H1 (cell line): Measurements from ENCODE around the gene WDR91. TPM values are rescaled to one million over a fixed set of nuclear protein-coding genes. Genes with fewer than 3 reads are reported as not detected.

Source experiments
- CTCF ChIA-PET: fragments of 300-600 bp; sonication (Branson Sonifier 250); formaldehyde crosslinking; loops from one replicate; lab custom pipeline; 2021; ENCODE audit not compliant: partially characterized antibody; lab: Charles Lee
- POLR2A ChIA-PET: fragments of 300-600 bp; sonication (Branson Sonifier 250); formaldehyde crosslinking; loops from one replicate; lab custom pipeline; 2021; ENCODE audit warnings: inconsistent platforms; ENCODE audit not compliant: partially characterized antibody; lab: Charles Lee
- DNase-seq, 2 experiments: peaks; one replicate each; pipeline versions ENCODE4 v3.0.0 to v3.0.0-alpha.2; 2010 to 2022; ENCODE audit warnings: low spot score in 2 of 2, low read depth in 1 of 2, mixed read lengths in 1 of 2
- FAIRE-seq: peaks from 2 replicates; lab custom pipeline; 2011; peaks lifted over from hg19 to GRCh38; lab: Jason Lieb, UNC
- H2AFZ ChIP-seq: 2 replicates; pipeline ENCODE4 v1.8.1; 2012; ENCODE audit warnings: low read length, inconsistent platforms
- H2AK5ac ChIP-seq: 2 replicates; pipeline ENCODE4 v1.6.1; 2013; ENCODE audit warnings: low read depth, low read length
- H2BK120ac ChIP-seq: replicated peaks from 2 replicates; pipeline ENCODE3; 2013; ENCODE audit warnings: low read depth, low read length, inconsistent platforms
- H2BK12ac ChIP-seq: 2 replicates; pipeline ENCODE4 v1.6.1; 2013; ENCODE audit warnings: low read depth, low read length
- H2BK15ac ChIP-seq: 2 replicates; pipeline ENCODE4 v1.6.1; 2013; ENCODE audit warnings: low read length
- H2BK20ac ChIP-seq: 2 replicates; pipeline ENCODE4 v1.6.1; 2013; ENCODE audit warnings: low read length
- H2BK5ac ChIP-seq: 2 replicates; pipeline ENCODE4 v1.6.1; 2013; ENCODE audit warnings: low read depth, low read length
- H3K14ac ChIP-seq: 2 replicates; pipeline ENCODE4 v1.6.1; 2013; ENCODE audit warnings: inconsistent platforms; ENCODE audit not compliant: insufficient read length
- H3K18ac ChIP-seq: 2 replicates; pipeline ENCODE4 v1.6.1; 2013; ENCODE audit warnings: low read length; ENCODE audit errors: extremely low read depth
- H3K23ac ChIP-seq: 2 replicates; pipeline ENCODE4 v1.6.1; 2013; ENCODE audit warnings: inconsistent platforms; ENCODE audit not compliant: insufficient read length
- H3K23me2 ChIP-seq: 2 replicates; pipeline ENCODE4 v1.6.1; 2013; ENCODE audit warnings: low read depth, low read length
- H3K27ac ChIP-seq: 2 replicates; pipeline ENCODE4 v1.6.1; 2011; ENCODE audit warnings: low read depth, low read length, inconsistent platforms
- H3K27me3 ChIP-seq, 4 experiments: replicated peaks in 1 of 4; 1 replicate in 1 of 4; 2 replicates in 3 of 4; pipeline versions ENCODE4 v1.6.1 to v1.8.1; 2011 to 2013; ENCODE audit warnings: low read length in 3 of 4, mild to moderate bottlenecking in 3 of 4, inconsistent platforms in 2 of 4, mixed read lengths in 2 of 4, moderate library complexity in 1 of 4; ENCODE audit not compliant: control insufficient read depth in 3 of 4, insufficient read depth in 3 of 4; ENCODE audit errors: extremely low read depth in 1 of 4
- H3K36me3 ChIP-seq, 4 experiments: 2 replicates each; pipeline versions ENCODE4 v1.6.1 to v1.8.1; 2011 to 2013; ENCODE audit warnings: mild to moderate bottlenecking in 4 of 4, low read length in 3 of 4, moderate library complexity in 2 of 4, control low read depth in 1 of 4, inconsistent platforms in 1 of 4; ENCODE audit not compliant: insufficient read depth in 4 of 4, control insufficient read depth in 2 of 4
- H3K4ac ChIP-seq: replicated peaks from 2 replicates; pipeline ENCODE3; 2013; ENCODE audit warnings: low read length, low read depth, mixed read lengths, inconsistent platforms; ENCODE audit not compliant: insufficient read length
- H3K4me1 ChIP-seq, 4 experiments: replicated peaks in 1 of 4; 1 replicate in 1 of 4; 2 replicates in 3 of 4; pipeline versions ENCODE4 v1.6.1 to v1.8.1; 2011 to 2013; ENCODE audit warnings: low read length in 3 of 4, inconsistent platforms in 2 of 4, mixed read lengths in 1 of 4; ENCODE audit not compliant: insufficient read depth in 4 of 4, control insufficient read depth in 3 of 4
- H3K4me2 ChIP-seq, 2 experiments: 2 replicates each; pipeline versions ENCODE4 v1.6.1 to v1.8.1; 2011 to 2013; ENCODE audit warnings: low read depth in 2 of 2, low read length in 2 of 2, control low read depth in 1 of 2, inconsistent platforms in 1 of 2, mild to moderate bottlenecking in 1 of 2; ENCODE audit not compliant: insufficient read depth in 1 of 2
- H3K4me3 ChIP-seq, 4 experiments: fragments of 200-600, 300-600 bp in 1 of 4; sonication (generic), shearing (Covaris generic), sonication (Bioruptor Twin) in 1 of 4; 2 replicates each; pipeline versions ENCODE4 v1.5.1 to v1.8.1; 2011 to 2016; ENCODE audit warnings: low read length in 4 of 4, low read depth in 3 of 4, control low read depth in 2 of 4, inconsistent platforms in 2 of 4, mild to moderate bottlenecking in 2 of 4, mixed read lengths in 1 of 4, moderate library complexity in 1 of 4; ENCODE audit not compliant: insufficient read depth in 2 of 4; ENCODE audit errors: extremely low read depth in 1 of 4
- H3K56ac ChIP-seq: replicated peaks from 2 replicates; pipeline ENCODE3; 2013; ENCODE audit warnings: low read depth, mild to moderate bottlenecking, mixed read lengths, low read length, inconsistent platforms; ENCODE audit not compliant: insufficient read length
- H3K79me1 ChIP-seq: 2 replicates; pipeline ENCODE4 v1.6.1; 2013; ENCODE audit warnings: low read depth, low read length, control low read depth
- H3K79me2 ChIP-seq, 2 experiments: 2 replicates each; pipeline versions ENCODE4 v1.6.1 to v1.8.1; 2012 to 2013; ENCODE audit warnings: low read length in 2 of 2, mild to moderate bottlenecking in 2 of 2, inconsistent platforms in 1 of 2; ENCODE audit not compliant: insufficient read depth in 2 of 2, control insufficient read depth in 1 of 2
- H3K9ac ChIP-seq, 4 experiments: replicated peaks in 1 of 4; 1 replicate in 1 of 4; 2 replicates in 3 of 4; pipeline versions ENCODE4 v1.6.1 to v1.8.1; 2011 to 2013; ENCODE audit warnings: low read depth in 3 of 4, low read length in 3 of 4, control low read depth in 2 of 4, mild to moderate bottlenecking in 2 of 4, moderate library complexity in 2 of 4, inconsistent platforms in 1 of 4; ENCODE audit errors: extremely low read depth in 1 of 4
- H3K9me3 ChIP-seq, 2 experiments: 2 replicates each; pipeline versions ENCODE4 v1.6.1 to v1.8.1; 2012 to 2013; ENCODE audit warnings: mild to moderate bottlenecking in 2 of 2, moderate library complexity in 2 of 2, control low read depth in 1 of 2, inconsistent platforms in 1 of 2, low read depth in 1 of 2, low read length in 1 of 2, mixed read lengths in 1 of 2; ENCODE audit not compliant: insufficient read depth in 2 of 2
- H4K20me1 ChIP-seq, 2 experiments: replicated peaks in 1 of 2; 2 replicates each; pipeline versions ENCODE3 to v1.8.1; 2011 to 2013; ENCODE audit warnings: inconsistent platforms in 2 of 2, low read length in 2 of 2, mild to moderate bottlenecking in 1 of 2; ENCODE audit not compliant: insufficient read depth in 2 of 2, control insufficient read depth in 1 of 2
- H4K5ac ChIP-seq: 2 replicates; pipeline ENCODE4 v1.6.1; 2013; ENCODE audit warnings: low read length, low read depth, mixed read lengths, inconsistent platforms; ENCODE audit not compliant: insufficient read length
- H4K8ac ChIP-seq: 2 replicates; pipeline ENCODE4 v1.8.0; 2013; ENCODE audit warnings: mild to moderate bottlenecking, moderate library complexity, low read length, inconsistent platforms; ENCODE audit not compliant: insufficient read depth; ENCODE audit errors: extremely low read depth
- H4K91ac ChIP-seq: replicated peaks from 2 replicates; pipeline ENCODE3; 2013; ENCODE audit warnings: low read length, mixed read lengths, inconsistent platforms; ENCODE audit not compliant: insufficient read length
- ATF2 ChIP-seq: IDR thresholded peaks from 2 replicates; pipeline ENCODE4 v1.6.1; 2012; ENCODE audit warnings: low read length, inconsistent platforms
- CBX8 ChIP-seq: fragments of 300-800, 300-1000 bp; sonication (generic); IDR thresholded peaks from 2 replicates; pipeline ENCODE4 v1.7.1; 2016; ENCODE audit warnings: low read depth, low read length, borderline replicate concordance
- CEBPB ChIP-seq: IDR thresholded peaks from 2 replicates; pipeline ENCODE4 v1.6.1; 2012; ENCODE audit warnings: low read depth, low read length
- CTBP2 ChIP-seq: IDR thresholded peaks from 2 replicates; pipeline ENCODE4 v1.7.0; 2011; ENCODE audit warnings: borderline replicate concordance, mild to moderate bottlenecking, moderate library complexity, mixed read lengths, low read length; ENCODE audit not compliant: insufficient read depth, insufficient read length
- CTCF ChIP-seq, 3 experiments: IDR thresholded peaks; 1 replicate in 2 of 3; 2 replicates in 1 of 3; pipeline versions ENCODE4 v1.5.1 to v1.6.1; 2011; ENCODE audit warnings: low read length in 3 of 3, mild to moderate bottlenecking in 3 of 3, inconsistent platforms in 2 of 3, low read depth in 1 of 3, moderate library complexity in 1 of 3; ENCODE audit not compliant: insufficient read depth in 1 of 3; ENCODE audit errors: control extremely low read depth in 1 of 3
- GTF2F1 ChIP-seq: IDR thresholded peaks from 2 replicates; pipeline ENCODE4 v1.6.1; 2012; ENCODE audit warnings: low read depth, low read length, improper control_type of control experiment, borderline replicate concordance
- SIX5 ChIP-seq: IDR thresholded peaks from 2 replicates; pipeline ENCODE4 v1.6.1; 2011; ENCODE audit warnings: mild to moderate bottlenecking, low read depth, low read length
- TBP ChIP-seq: IDR thresholded peaks from 2 replicates; pipeline ENCODE4 v1.6.1; 2011; ENCODE audit warnings: low read depth, low read length, improper control_type of control experiment
- WGBS, 2 experiments: shearing (Covaris generic) in 1 of 2; methylation state at CpG; one replicate each; pipeline versions ENCODE4 v1.1.6 to v1.1.7; 2013 to 2015; ENCODE audit warnings: low lambda C conversion rate in 2 of 2, mixed read lengths in 2 of 2, inconsistent platforms in 1 of 2, low coverage in 1 of 2, missing lambda C conversion rate in 1 of 2; ENCODE audit not compliant: insufficient replicate concordance in 2 of 2, insufficient coverage in 1 of 2, insufficient read length in 1 of 2; ENCODE audit errors: extremely low coverage in 1 of 2, missing lambda C conversion rate in 1 of 2; 5-methylcytosine and 5-hydroxymethylcytosine counted together
- polyA plus RNA-seq, 7 experiments: library from polyadenylated mRNA; depleted of rRNA in 3 of 7; stranded (reverse) in 5 of 7; unstranded in 2 of 7; fragments of >200 nt in 5 of 7; fragments of 200-250 nt in 2 of 7; gene quantifications; 1 replicate in 5 of 7; 2 replicates in 1 of 7; 4 replicates in 1 of 7; pipeline versions ENCODE4 v1.2.1 to v1.2.3, GENCODE V29; 2011 to 2013; ENCODE audit warnings: missing spikeins in 2 of 7, mixed read lengths in 2 of 7
- total RNA-seq: library from RNA; stranded (reverse); fragmentation: NEBNext Ultra II Directional; extraction: Animal tissue kit (Norgen Biotek cat#: 25700); gene quantifications from 2 replicates; pipeline ENCODE4 v1.2.1, GENCODE V29; 2021

WDR91 gene
- total and polyA plus RNA-seq, 2 of the 8 experiments (the other 6 are each of a cell fraction or from before 2014, with no cell fraction given), result 8.2 to 14.7 TPM

- no peak overlapping the region for H2AFZ ChIP-seq
- H3K18ac ChIP-seq, result no peak overlapping the region
- no peaks in the 10 kb centered on the region for H3K79me1 ChIP-seq
- H3K4me2 ChIP-seq, result no peak overlapping the region
- CTCF ChIA-PET, result interaction anchor here (1.2 to 1.7 kb wide), 5 partner anchors 9 to 545 kb away, joined by 3 to 4 read pairs (median 4); partner anchors contain the start of gene AGBL3
- H3K4me3 ChIP-seq, result no peak overlapping the region
- H3K27ac ChIP-seq, result no peak overlapping the region
- no peaks in the 10 kb centered on the region for H3K79me2 ChIP-seq
- H4K20me1 ChIP-seq, result no peaks in the 10 kb centered on the region
- FAIRE-seq (no peak), DNase-seq (no peak)
- no peaks in the 10 kb centered on the region for H3K27me3 ChIP-seq
- H3K9ac ChIP-seq, result no peak overlapping the region
- peaks cover 0 to 13% (median 1%) of the 10 kb centered on the region in 4 experiments; a peak in 4 of 8 replicates for H3K36me3 ChIP-seq
- H3K4me1 ChIP-seq, result peaks cover 0 to 3% (median 2%) of the 10 kb centered on the region in 4 experiments; a peak in 3 of 7 replicates
- H3K23ac ChIP-seq, result no peak overlapping the region
- 93% methylated on average over 8 of the region's 8 CpGs; no CpG with 5 or more reads in 1 of the 2 experiments for WGBS, 2 experiments
- H4K5ac ChIP-seq, result no peak overlapping the region
- H3K14ac ChIP-seq, result no peak overlapping the region
- no peak overlapping the region for H2BK5ac ChIP-seq
- no peaks in the 10 kb centered on the region for H3K23me2 ChIP-seq
- H2AK5ac ChIP-seq, result no peak overlapping the region
- H2BK15ac ChIP-seq, result no peak overlapping the region
- no peak overlapping the region for H4K91ac ChIP-seq
- H2BK120ac ChIP-seq, result no peak overlapping the region
- no peak overlapping the region for H2BK20ac ChIP-seq
- H2BK12ac ChIP-seq, result no peak overlapping the region
- H3K9me3 ChIP-seq, result peaks cover 22 to 35% of the 10 kb centered on the region in 2 experiments
- H4K8ac ChIP-seq, result no peak overlapping the region
- POLR2A ChIA-PET, result interaction anchor here (1.5 to 4.3 kb wide), 3 partner anchors 8 to 15 kb away, joined by 6 to 20 read pairs (median 7); partner anchors contain the start of gene CYREN
- H3K4ac ChIP-seq, result no peak overlapping the region
- no peak overlapping the region for H3K56ac ChIP-seq
- no peak for TF ChIP-seq TBP
- no peak for TF ChIP-seq ATF2
- TF ChIP-seq CTCF (IDR thresholded peaks at IDR 0.05; ENCODE audit: control extremely low read depth in 1 of 3, insufficient read depth in 1 of 3, low read depth in 1 of 3, low read length in 3 of 3), result no peak
- no peak for TF ChIP-seq CTBP2
- TF ChIP-seq CBX8, result no peak
- no peak for TF ChIP-seq GTF2F1
- no peak for TF ChIP-seq SIX5
- TF ChIP-seq CEBPB, result no peak
These were observed 31.9 kb downstream of the WDR91 start for GRCh38 chr7:135179321-135179925.
